HepG2 (cell line): Measurements from ENCODE around the gene CNOT2. TPM values are rescaled to one million over a fixed set of nuclear protein-coding genes. Genes with fewer than 3 reads are reported as not detected.
A peak's percentile ranks its signal among the peaks of the same experiment; 100 is the strongest.

ENCODE experiments used
- CBX1 ChIP-seq: IDR thresholded peaks from one replicate; pipeline ENCODE4 v1.6.1; 2016; ENCODE audit warnings: antibody characterized with exemption, low read depth
- CREB1 ChIP-seq, 2 experiments: fragments of 450-650 bp in 1 of 2; IDR thresholded peaks; 2 replicates each; pipeline ENCODE4 v1.6.1; 2016 to 2017; ENCODE audit warnings: control low read depth in 1 of 2, mild to moderate bottlenecking in 1 of 2, missing compliant biosample characterization in 1 of 2, missing genetic modification characterization in 1 of 2
- DR1 ChIP-seq: sonication (generic); formaldehyde crosslinking; IDR thresholded peaks from 2 replicates; pipeline ENCODE4 v1.8.0; 2021; ENCODE audit warnings: mild to moderate bottlenecking, missing genetic modification reagents, inconsistent platforms
- E2F5 ChIP-seq: sonication (generic); formaldehyde crosslinking; conservative IDR thresholded peaks from 2 replicates; pipeline ENCODE4 v1.4.0; 2020; ENCODE audit warnings: missing genetic modification reagents
- GATAD1 ChIP-seq: IDR thresholded peaks from 2 replicates; pipeline ENCODE4 v1.6.1; 2016; ENCODE audit warnings: missing genetic modification reagents, missing compliant biosample characterization
- HDAC2 ChIP-seq: sonication (generic); formaldehyde crosslinking; IDR thresholded peaks from 2 replicates; pipeline ENCODE4 v1.4.0; 2020; ENCODE audit warnings: missing genetic modification reagents
- HNF4G ChIP-seq, 2 experiments: sonication (generic) in 1 of 2; formaldehyde crosslinking in 1 of 2; IDR thresholded peaks; 2 replicates each; pipeline versions ENCODE4 v1.4.0 to v1.6.1; 2011 to 2020; ENCODE audit warnings: borderline replicate concordance in 2 of 2, low read depth in 2 of 2, mild to moderate bottlenecking in 2 of 2, low read length in 1 of 2, missing genetic modification reagents in 1 of 2, moderate library complexity in 1 of 2
- IRX3 ChIP-seq: sonication (generic); formaldehyde crosslinking; IDR thresholded peaks from 2 replicates; pipeline ENCODE4 v1.8.1; 2023; ENCODE audit warnings: mild to moderate bottlenecking, low read depth, missing genetic modification reagents, borderline replicate concordance
- JUN ChIP-seq: sonication (generic); formaldehyde crosslinking; IDR thresholded peaks from 2 replicates; pipeline ENCODE4 v1.4.0; 2020; ENCODE audit warnings: mild to moderate bottlenecking, missing genetic modification reagents
- KDM4B ChIP-seq: sonication (generic); formaldehyde crosslinking; IDR thresholded peaks from 2 replicates; pipeline ENCODE4 v1.4.0; 2020; ENCODE audit warnings: missing genetic modification reagents
- MIER3 ChIP-seq: IDR thresholded peaks from 2 replicates; pipeline ENCODE4 v1.6.1; 2016; ENCODE audit warnings: missing compliant biosample characterization, borderline replicate concordance
- MNT ChIP-seq: fragments of 450-650 bp; IDR thresholded peaks from 2 replicates; pipeline ENCODE4 v1.6.1; 2016
- NR2F6 ChIP-seq, 2 experiments: IDR thresholded peaks; 2 replicates each; pipeline ENCODE4 v1.6.1; 2016; ENCODE audit warnings: antibody characterized with exemption in 1 of 2, mild to moderate bottlenecking in 1 of 2
- NRL ChIP-seq: sonication (generic); formaldehyde crosslinking; IDR thresholded peaks from 2 replicates; pipeline ENCODE4 v1.5.0; 2020; ENCODE audit warnings: missing genetic modification reagents, mild to moderate bottlenecking, moderate library complexity, borderline replicate concordance
- RNF2 ChIP-seq: fragments of 450-650 bp; conservative IDR thresholded peaks from 2 replicates; pipeline ENCODE4 v1.6.1; 2016; ENCODE audit warnings: low read depth
- SKI ChIP-seq: fragments of 450-650 bp; IDR thresholded peaks from one replicate; pipeline ENCODE4 v1.6.1; 2018; ENCODE audit warnings: mild to moderate bottlenecking; ENCODE audit not compliant: partially characterized antibody
- ZNF101 ChIP-seq: sonication (generic); formaldehyde crosslinking; IDR thresholded peaks from 2 replicates; pipeline ENCODE4 v1.4.0; 2020; ENCODE audit warnings: mild to moderate bottlenecking, low read depth, missing genetic modification reagents, borderline replicate concordance
- ZNF225 ChIP-seq: sonication (generic); formaldehyde crosslinking; IDR thresholded peaks from 2 replicates; pipeline ENCODE4 v1.4.0; 2020; ENCODE audit warnings: mild to moderate bottlenecking, missing genetic modification reagents
- ZNF292 ChIP-seq: sonication (generic); formaldehyde crosslinking; IDR thresholded peaks from 2 replicates; pipeline ENCODE4 v1.8.1; 2022; ENCODE audit warnings: mild to moderate bottlenecking, low read depth, missing genetic modification reagents, borderline replicate concordance
- ZNF296 ChIP-seq: sonication (generic); formaldehyde crosslinking; conservative IDR thresholded peaks from 2 replicates; pipeline ENCODE4 v1.5.0; 2020; ENCODE audit warnings: mild to moderate bottlenecking, missing genetic modification reagents
- ZNF30 ChIP-seq: sonication (generic); formaldehyde crosslinking; IDR thresholded peaks from 2 replicates; pipeline ENCODE4 v1.5.0; 2020; ENCODE audit warnings: mild to moderate bottlenecking, missing genetic modification reagents
- ZNF331 ChIP-seq: sonication (generic); formaldehyde crosslinking; IDR thresholded peaks from 2 replicates; pipeline ENCODE4 v1.4.0; 2020; ENCODE audit warnings: missing genetic modification reagents
- ZNF33B ChIP-seq: sonication (generic); formaldehyde crosslinking; IDR thresholded peaks from 2 replicates; pipeline ENCODE4 v1.5.1; 2020; ENCODE audit warnings: mild to moderate bottlenecking, missing genetic modification reagents
- ZNF460 ChIP-seq: sonication (generic); formaldehyde crosslinking; IDR thresholded peaks from 2 replicates; pipeline ENCODE4 v1.5.1; 2020; ENCODE audit warnings: missing genetic modification reagents, mild to moderate bottlenecking, borderline replicate concordance
- ZNF484 ChIP-seq: sonication (generic); formaldehyde crosslinking; IDR thresholded peaks from 2 replicates; pipeline ENCODE4 v1.5.1; 2020; ENCODE audit warnings: mild to moderate bottlenecking, low read depth, missing genetic modification reagents, borderline replicate concordance
- ZNF678 ChIP-seq: sonication (generic); formaldehyde crosslinking; IDR thresholded peaks from 2 replicates; pipeline ENCODE4 v1.4.0; 2020; ENCODE audit warnings: mild to moderate bottlenecking, missing genetic modification reagents
- ZNF724P ChIP-seq: sonication (generic); formaldehyde crosslinking; IDR thresholded peaks from 2 replicates; pipeline ENCODE4 v1.8.0; 2022; ENCODE audit warnings: missing genetic modification reagents, borderline replicate concordance
- polyA plus RNA-seq, 8 experiments: library from polyadenylated mRNA; depleted of rRNA in 3 of 8; stranded (reverse) in 7 of 8; unstranded in 1 of 8; fragments of >200 nt; fragmentation: Illumina TruSeq in 4 of 8; extraction: Trizol in 4 of 8; gene quantifications; 2 replicates each; pipeline versions ENCODE4 v1.2.1 to v1.2.3, GENCODE V29; 2011 to 2016; ENCODE audit warnings: low read depth in 4 of 8, missing spikeins in 1 of 8, mixed read lengths in 1 of 8; ENCODE audit not compliant: insufficient read depth in 1 of 8
- total RNA-seq, 5 experiments: library from RNA; depleted of rRNA; stranded (reverse); fragments of >200 nt; fragmentation: Illumina TruSeq; extraction: Trizol; gene quantifications; 2 replicates each; pipeline ENCODE4 v1.2.3, GENCODE V29; 2016; ENCODE audit warnings: low read depth in 1 of 5

The CNOT2 gene
- total and polyA plus RNA-seq, 2 of the 13 experiments (the other 11 are each of a cell fraction or from before 2014, with no cell fraction given), result 54.5 to 76.6 TPM

GRCh38 chr12:70242695-70243509, at the start of gene CNOT2 (continued):
- 0 out of 2 replicates have a peak, but pooled peaks have one; percentile 20 for TF ChIP-seq MNT
- peak; percentile 79; the same call in 1 of the 2 replicates for TF ChIP-seq NRL (CRISPR knock-in tag)
- no peak; the same call in 1 of the 2 replicates for TF ChIP-seq IRX3 (CRISPR knock-in tag)
- TF ChIP-seq HNF4G (IDR thresholded peaks at IDR 0.05; ENCODE audit: borderline replicate concordance, low read depth, low read length), result peak; percentile 60; the same call in 1 of the 2 replicates
- TF ChIP-seq HNF4G (CRISPR knock-in tag; IDR thresholded peaks at IDR 0.05; ENCODE audit: borderline replicate concordance, low read depth), result peak; percentile 88
- 0 out of 2 replicates have a peak, but pooled peaks have one; percentile 46 for TF ChIP-seq E2F5 (CRISPR knock-in tag)
- peak; percentile 90 for TF ChIP-seq ZNF292 (CRISPR knock-in tag)
- TF ChIP-seq ZNF30, result no peak
- TF ChIP-seq ZNF678 (CRISPR knock-in tag), result peak; percentile 45; the same call in 1 of the 2 replicates
- peak; percentile 26 for TF ChIP-seq CBX1
- no peak for TF ChIP-seq ZNF484 (CRISPR knock-in tag)
- 0 out of 2 replicates have a peak, but pooled peaks have one; percentile 43 for TF ChIP-seq ZNF724P (CRISPR knock-in tag)
- peak; percentile 88 for TF ChIP-seq CREB1 (IDR thresholded peaks at IDR 0.05)
- peak; percentile 85 for TF ChIP-seq CREB1 (CRISPR knock-in tag; IDR thresholded peaks at IDR 0.05)
- TF ChIP-seq SKI, result peak; percentile 3
- TF ChIP-seq DR1 (CRISPR knock-in tag), result no peak; the same call in 1 of the 2 replicates
- peak; percentile 94 for TF ChIP-seq NR2F6 (IDR thresholded peaks at IDR 0.05)
- TF ChIP-seq NR2F6 (CRISPR knock-in tag; IDR thresholded peaks at IDR 0.05), result peak; percentile 97
- TF ChIP-seq ZNF331, result 0 out of 2 replicates have a peak, but pooled peaks have one; percentile 38
- TF ChIP-seq ZNF225 (CRISPR knock-in tag), result peak; percentile 94
- TF ChIP-seq JUN (CRISPR knock-in tag), result no peak
- no peak for TF ChIP-seq ZNF296
- no peak for TF ChIP-seq ZNF460 (CRISPR knock-in tag)
- 0 out of 2 replicates have a peak, but pooled peaks have one; percentile 26 for TF ChIP-seq ZNF101
- 0 out of 2 replicates have a peak, but pooled peaks have one; percentile 18 for TF ChIP-seq MIER3 (CRISPR knock-in tag)
- 0 out of 2 replicates have a peak, but pooled peaks have one; percentile 31 for TF ChIP-seq RNF2
- TF ChIP-seq KDM4B (CRISPR knock-in tag), result no peak; the same call in 1 of the 2 replicates
- peak; percentile 36 for TF ChIP-seq HDAC2 (CRISPR knock-in tag)
- TF ChIP-seq ZNF33B (CRISPR knock-in tag), result no peak
- peak; percentile 89 for TF ChIP-seq GATAD1 (CRISPR knock-in tag)
